Stomach (tissue), 9 donors: ENCODE data around the gene AGAP1. TPM values are rescaled to one million over a fixed set of nuclear protein-coding genes. Genes with fewer than 3 reads are reported as not detected.

Experiments used
- DNase-seq, 2 donors: peaks; one replicate each; pipeline versions ENCODE4 v3.0.0 to v3.0.0-alpha.2; 2013 to 2019
- H3K27ac ChIP-seq, 5 donors: fragments of 200-600 bp in 4 of 5; sonication (generic) in 4 of 5; one replicate each; pipeline ENCODE4 v1.5.1; 2013 to 2019; ENCODE audit warnings: mild to moderate bottlenecking in 1 of 5, moderate library complexity in 1 of 5
- H3K27me3 ChIP-seq, 3 donors: fragments of 200-600 bp; sonication (generic); one replicate each; pipeline ENCODE4 v1.5.1; 2017 to 2019; ENCODE audit warnings: mixed run types in 1 of 3
- H3K36me3 ChIP-seq, 4 donors: fragments of 200-600 bp; sonication (generic); 1 replicate in 3 of 4; 2 replicates in 1 of 4; pipeline ENCODE4 v1.5.1; 2016 to 2019
- H3K4me1 ChIP-seq, 4 donors: fragments of 200-600 bp; sonication (generic); one replicate each; pipeline ENCODE4 v1.5.1; 2016 to 2019
- H3K4me3 ChIP-seq, 4 donors: fragments of 200-600 bp; sonication (generic) in 3 of 4; one replicate each; pipeline ENCODE4 v1.5.1; 2016 to 2019; ENCODE audit warnings: mild to moderate bottlenecking in 1 of 4
- H3K9me3 ChIP-seq, 4 donors: fragments of 200-600 bp; sonication (generic); one replicate each; pipeline ENCODE4 v1.5.1; 2016 to 2019
- EP300 ChIP-seq: sonication (generic); formaldehyde crosslinking; IDR thresholded peaks from one replicate; pipeline ENCODE4 v1.6.1; 2017; ENCODE audit warnings: antibody characterized with exemption
- POLR2A ChIP-seq, 4 donors: fragments of 450-650 bp; IDR thresholded peaks; one replicate each; pipeline ENCODE4 v1.6.1; 2016; ENCODE audit warnings: antibody characterized with exemption in 4 of 4, control low read depth in 2 of 4, mild to moderate bottlenecking in 1 of 4, moderate library complexity in 1 of 4
- POLR2AphosphoS5 ChIP-seq, 3 donors: sonication (generic); formaldehyde crosslinking; IDR thresholded peaks; one replicate each; pipeline ENCODE4 v1.6.1; 2016; ENCODE audit warnings: antibody characterized with exemption in 3 of 3
- WGBS, 5 donors: extraction: QIAGEN DNeasy Blood & Tissue Kit in 3 of 5; methylation state at CpG; one replicate each; pipeline versions ENCODE4 v1.1.5 to v1.1.7; 2013 to 2018; 5-methylcytosine and 5-hydroxymethylcytosine counted together
- intact Hi-C: fragments of 100-400 bp; cut with DNase I; formaldehyde crosslinking; loops from one replicate; pipeline ENCODE4 v1.15.1; 2023; ENCODE audit warnings: low total_unique reads
- polyA plus RNA-seq, 3 donors: library from polyadenylated mRNA; stranded (reverse); fragments of 200-250 nt; gene quantifications; one replicate each; pipeline ENCODE4 v1.2.3, GENCODE V29; 2013
- total RNA-seq, 5 donors: library from RNA; depleted of rRNA; stranded (reverse); fragments of >200 nt; gene quantifications; one replicate each; pipeline versions ENCODE4 v1.1.0 to v1.2.3, GENCODE V29; 2014 to 2016
- TF ChIP-seq, protein P1 (sequence below), 7 experiments: fragments of 450-650 bp in 4 of 7; fragments of 200-600 bp in 3 of 7; sonication (generic) in 3 of 7; IDR thresholded peaks; one replicate each; pipeline ENCODE4 v1.5.1; 2016 to 2019; ENCODE audit warnings: antibody characterized with exemption in 7 of 7, control low read depth in 2 of 7, mild to moderate bottlenecking in 1 of 7
- donor health status: healthy with polysubstance abuse.
- donor health status: Bipolar disorder and iron deficiency.
- donor health status: healthy.

Gene AGAP1
- total and polyA plus RNA-seq, 8 donors, result 4.2 to 139 (median 35.0) TPM

DNA sequence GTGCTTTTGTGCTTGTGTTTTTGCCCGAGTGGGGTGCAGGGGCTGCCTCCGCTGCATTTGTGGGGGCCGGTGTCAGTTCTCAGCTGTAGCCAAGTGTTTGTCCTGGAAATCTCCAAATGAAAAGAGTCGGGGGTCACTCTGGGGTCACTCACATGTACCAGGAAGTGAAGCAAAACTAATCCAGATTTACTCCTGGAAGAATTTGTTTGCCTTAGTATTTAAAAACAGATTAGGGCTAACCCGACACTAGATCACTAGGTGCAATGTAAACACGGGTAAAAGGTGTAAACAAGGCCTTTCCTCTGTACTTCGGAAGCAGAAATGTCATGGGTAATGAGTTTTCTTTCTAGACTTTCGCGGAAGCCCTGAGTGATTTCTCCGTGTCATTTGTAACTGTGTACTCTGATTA is 624.0 kb downstream of the AGAP1 start:
- 16 to 40% (median 38%) methylated on average over 10 of the region's 10 CpGs for WGBS, 5 donors
- Histone ChIP-seq H3K4me3 (no peak overlapping the region), H3K27me3 (no peaks in the 10 kb centered on the region), H3K36me3 (peaks cover 0 to 25% (median 10%) of the 10 kb centered on the region in 4 donors), H3K9me3 (no peaks in the 10 kb centered on the region), H3K4me1 (peaks cover 0 to 11% (median 9%) of the 10 kb centered on the region in 4 donors), H3K27ac (peak overlapping the region in 2 of 5 donors; percentile 35 to 46)
- intact Hi-C loops, result no loop called here
- DNase-seq, result peak in 1 of 2 donors; percentile 79
- TF ChIP-seq POLR2A (IDR thresholded peaks at IDR 0.05) (no peak), EP300 (no peak), POLR2AphosphoS5 (IDR thresholded peaks at IDR 0.05) (peak in 1 of 3 donors; percentile 58)
- TF ChIP-seq, protein P1, sequence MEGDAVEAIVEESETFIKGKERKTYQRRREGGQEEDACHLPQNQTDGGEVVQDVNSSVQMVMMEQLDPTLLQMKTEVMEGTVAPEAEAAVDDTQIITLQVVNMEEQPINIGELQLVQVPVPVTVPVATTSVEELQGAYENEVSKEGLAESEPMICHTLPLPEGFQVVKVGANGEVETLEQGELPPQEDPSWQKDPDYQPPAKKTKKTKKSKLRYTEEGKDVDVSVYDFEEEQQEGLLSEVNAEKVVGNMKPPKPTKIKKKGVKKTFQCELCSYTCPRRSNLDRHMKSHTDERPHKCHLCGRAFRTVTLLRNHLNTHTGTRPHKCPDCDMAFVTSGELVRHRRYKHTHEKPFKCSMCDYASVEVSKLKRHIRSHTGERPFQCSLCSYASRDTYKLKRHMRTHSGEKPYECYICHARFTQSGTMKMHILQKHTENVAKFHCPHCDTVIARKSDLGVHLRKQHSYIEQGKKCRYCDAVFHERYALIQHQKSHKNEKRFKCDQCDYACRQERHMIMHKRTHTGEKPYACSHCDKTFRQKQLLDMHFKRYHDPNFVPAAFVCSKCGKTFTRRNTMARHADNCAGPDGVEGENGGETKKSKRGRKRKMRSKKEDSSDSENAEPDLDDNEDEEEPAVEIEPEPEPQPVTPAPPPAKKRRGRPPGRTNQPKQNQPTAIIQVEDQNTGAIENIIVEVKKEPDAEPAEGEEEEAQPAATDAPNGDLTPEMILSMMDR (IDR thresholded peaks at IDR 0.05), result no peak

DNA sequence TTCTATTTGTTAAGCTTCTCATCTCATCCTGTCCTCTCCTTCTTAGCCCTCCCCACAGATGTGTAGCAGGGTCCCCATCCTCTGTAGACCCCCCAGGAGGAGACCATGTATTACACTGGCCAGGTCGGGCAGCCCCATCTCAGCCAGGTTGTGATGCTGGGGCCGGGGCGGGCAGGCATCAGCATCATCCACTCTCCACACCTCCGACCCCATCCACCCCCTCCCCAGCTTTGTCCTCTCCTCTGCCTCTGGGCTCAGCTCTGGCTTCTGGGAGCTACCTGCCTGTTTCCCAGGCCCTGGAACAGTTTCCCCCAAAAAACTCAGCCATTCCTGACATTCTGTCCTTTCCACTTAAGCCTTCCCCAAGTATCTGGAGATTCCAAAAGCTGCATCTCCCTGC is 625.2 kb downstream of the AGAP1 start:
- Histone ChIP-seq H3K9me3 (no peaks in the 10 kb centered on the region), H3K27me3 (no peaks in the 10 kb centered on the region), H3K4me1 (peaks cover 0 to 11% (median 9%) of the 10 kb centered on the region in 4 donors), H3K4me3 (no peak overlapping the region), H3K36me3 (peaks cover 2 to 33% (median 16%) of the 10 kb centered on the region in 4 donors), H3K27ac (no peak overlapping the region)
- no peak for TF ChIP-seq POLR2A (IDR thresholded peaks at IDR 0.05)
- TF ChIP-seq POLR2AphosphoS5 (IDR thresholded peaks at IDR 0.05), result no peak
- TF ChIP-seq EP300, result no peak
- TF ChIP-seq, protein P1 (IDR thresholded peaks at IDR 0.05), result no peak
- DNase-seq, result no peak
- intact Hi-C loops, result no loop called here
- 88 to 98% (median 96%) methylated on average over 4 of the region's 4 CpGs for WGBS, 5 donors

DNA sequence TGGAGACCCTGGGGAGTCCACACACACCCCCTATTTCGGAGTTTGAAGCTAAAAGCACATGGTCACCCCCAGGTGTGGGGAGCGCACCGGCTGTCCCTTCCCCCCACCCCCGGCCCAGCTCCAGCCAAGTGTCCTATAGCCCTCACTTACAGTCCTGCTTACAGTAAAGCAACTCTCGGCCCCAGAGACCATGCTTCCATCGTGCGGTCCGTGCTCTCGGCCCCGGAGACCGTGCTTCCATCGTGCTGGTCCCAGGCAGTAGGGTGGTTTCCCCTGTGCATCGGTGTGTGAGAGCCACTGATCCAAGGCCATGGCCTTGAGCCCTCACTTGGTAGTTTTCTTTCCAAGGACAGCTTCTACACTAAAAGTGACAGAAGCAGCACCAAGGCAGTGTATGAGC is 625.6 kb downstream of the AGAP1 start:
- H3K4me1 ChIP-seq, result peaks cover 0 to 11% (median 9%) of the 10 kb centered on the region in 4 donors
- WGBS, 5 donors, result 85 to 95% (median 92%) methylated on average over 11 to 13 of the region's 13 CpGs
- intact Hi-C loops, result no loop called here

DNA sequence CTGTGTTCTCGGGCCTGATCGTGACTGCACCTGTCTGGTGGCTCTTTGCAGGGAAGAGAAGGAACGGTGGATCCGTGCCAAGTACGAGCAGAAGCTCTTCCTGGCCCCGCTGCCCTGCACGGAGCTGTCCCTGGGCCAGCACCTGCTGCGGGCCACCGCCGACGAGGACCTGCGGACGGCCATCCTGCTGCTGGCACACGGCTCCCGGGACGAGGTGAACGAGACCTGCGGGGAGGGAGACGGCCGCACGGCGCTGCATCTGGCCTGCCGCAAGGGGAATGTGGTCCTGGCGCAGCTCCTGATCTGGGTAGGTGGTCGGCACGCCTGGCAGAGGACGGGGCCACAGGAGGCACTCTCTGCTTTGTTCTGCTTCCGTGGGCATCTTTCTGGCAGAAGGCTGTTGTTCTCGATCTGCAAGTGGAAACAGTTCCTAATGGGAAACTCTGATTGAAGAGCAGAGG is 626.3 kb downstream of the AGAP1 start:
- H3K4me1 ChIP-seq, result peaks cover 0 to 11% (median 9%) of the 10 kb centered on the region in 4 donors
- H3K36me3 ChIP-seq, result peaks cover 10 to 45% (median 28%) of the 10 kb centered on the region in 4 donors
- no peak overlapping the region for H3K27ac ChIP-seq
- no peaks in the 10 kb centered on the region for H3K9me3 ChIP-seq
- no peak for DNase-seq
- H3K27me3 ChIP-seq, result no peaks in the 10 kb centered on the region
- intact Hi-C loops, result no loop called here
- no peak overlapping the region for H3K4me3 ChIP-seq
- TF ChIP-seq POLR2AphosphoS5 (IDR thresholded peaks at IDR 0.05), result no peak
- TF ChIP-seq POLR2A (IDR thresholded peaks at IDR 0.05), result no peak
- TF ChIP-seq EP300, result no peak
- TF ChIP-seq, protein P1 (IDR thresholded peaks at IDR 0.05), result no peak
- WGBS, 5 donors, result 88 to 93% (median 90%) methylated on average over 6 to 29 of the region's 29 CpGs

More for the DNA sequence above, 625.6 kb downstream of the AGAP1 start:
- H3K9me3 ChIP-seq, result no peaks in the 10 kb centered on the region
- no peak for DNase-seq
- peaks cover 6 to 38% (median 21%) of the 10 kb centered on the region in 4 donors for H3K36me3 ChIP-seq
- no peak overlapping the region for H3K27ac ChIP-seq
- H3K27me3 ChIP-seq, result no peaks in the 10 kb centered on the region
- no peak overlapping the region for H3K4me3 ChIP-seq
- TF ChIP-seq POLR2AphosphoS5 (IDR thresholded peaks at IDR 0.05), result no peak
- TF ChIP-seq EP300, result no peak
- TF ChIP-seq, protein P1 (IDR thresholded peaks at IDR 0.05), result no peak
- TF ChIP-seq POLR2A (IDR thresholded peaks at IDR 0.05), result no peak
